GM20431 (cell line): ENCODE data around the gene CYBRD1.

Experiments
- in situ Hi-C: fragments of 300-500 bp; cut with MseI, MboI; formaldehyde crosslinking; loops from one replicate; pipeline ENCODE4 v1.15.0; 2020; ENCODE audit warnings: low sequenced_read_pairs; ENCODE audit not compliant: unreplicated experiment

The CYBRD1 gene

GRCh38 chr2:171550613-171551012 is 28.3 kb downstream of the CYBRD1 start:
- in situ Hi-C loops = no loop called here

- in situ Hi-C loops = no loop called here
Observed at GRCh38 chr2:171551836-171552235, 29.6 kb downstream of the CYBRD1 start.

- in situ Hi-C loops = no loop called here
Observed at GRCh38 chr2:171553236-171553635, 31.0 kb downstream of the CYBRD1 start.

GRCh38 chr2:171553858-171554257 is 31.6 kb downstream of the CYBRD1 start:
- in situ Hi-C loops = no loop called here

GRCh38 chr2:171554991-171555615 is 32.8 kb downstream of the CYBRD1 start:
- in situ Hi-C loops = no loop called here

GRCh38 chr2:171557363-171557762 is 35.1 kb downstream of the CYBRD1 start:
- in situ Hi-C loops = no loop called here

- in situ Hi-C loops = no loop called here
Observed at GRCh38 chr2:171563301-171563700, 41.0 kb downstream of the CYBRD1 start.

GRCh38 chr2:171564463-171564862 is 42.2 kb downstream of the CYBRD1 start:
- in situ Hi-C loops = no loop called here

GRCh38 chr2:171566057-171566456 is 43.8 kb downstream of the CYBRD1 start:
- in situ Hi-C loops = no loop called here

- in situ Hi-C loops = no loop called here
Observed at GRCh38 chr2:171566753-171567152, 44.5 kb downstream of the CYBRD1 start.

GRCh38 chr2:171568089-171568488 is 45.8 kb downstream of the CYBRD1 start:
- in situ Hi-C loops = no loop called here

- in situ Hi-C loops = no loop called here
Observed at GRCh38 chr2:171571721-171572120, 49.4 kb downstream of the CYBRD1 start.

- in situ Hi-C loops = no loop called here
Observed at GRCh38 chr2:171574149-171574795, 52.0 kb downstream of the CYBRD1 start.

- in situ Hi-C loops = loop anchor here (25.0 kb wide), 1 partner anchor 537 kb away; the partner anchor contains the start of gene DLX2
Observed at GRCh38 chr2:171575606-171576005, 53.3 kb downstream of the CYBRD1 start.

GRCh38 chr2:171578127-171578803 is 56.0 kb downstream of the CYBRD1 start:
- in situ Hi-C loops = loop anchor here (25.0 kb wide), 1 partner anchor 534 kb away; the partner anchor contains the start of gene DLX2

GRCh38 chr2:171579481-171579880 is 57.2 kb downstream of the CYBRD1 start:
- in situ Hi-C loops = loop anchor here (25.0 kb wide), 1 partner anchor 533 kb away; the partner anchor contains the start of gene DLX2

GRCh38 chr2:171583566-171583965 is 61.3 kb downstream of the CYBRD1 start:
- in situ Hi-C loops = loop anchor here (25.0 kb wide), 1 partner anchor 529 kb away; the partner anchor contains the start of gene DLX2

GRCh38 chr2:171584001-171584400 is 61.7 kb downstream of the CYBRD1 start:
- in situ Hi-C loops = loop anchor here (25.0 kb wide), 1 partner anchor 528 kb away; the partner anchor contains the start of gene DLX2

- in situ Hi-C loops = loop anchor here (25.0 kb wide), 1 partner anchor 525 kb away; the partner anchor contains the start of gene DLX2
Observed at GRCh38 chr2:171587132-171587531, 64.9 kb downstream of the CYBRD1 start.

GRCh38 chr2:171587567-171587966 is 65.3 kb downstream of the CYBRD1 start:
- in situ Hi-C loops = loop anchor here (25.0 kb wide), 1 partner anchor 525 kb away; the partner anchor contains the start of gene DLX2

GRCh38 chr2:171590116-171590515 is 67.8 kb downstream of the CYBRD1 start:
- in situ Hi-C loops = loop anchor here (25.0 kb wide), 1 partner anchor 522 kb away; the partner anchor contains the start of gene DLX2
